ENCODE data around the gene DGAT2. TPM values are rescaled to one million over a fixed set of nuclear protein-coding genes. Genes with fewer than 3 reads are reported as not detected.

DGAT2 gene
- total and polyA plus RNA-seq, 4 donors = 57.2 to 152 (median 108) TPM

DNA sequence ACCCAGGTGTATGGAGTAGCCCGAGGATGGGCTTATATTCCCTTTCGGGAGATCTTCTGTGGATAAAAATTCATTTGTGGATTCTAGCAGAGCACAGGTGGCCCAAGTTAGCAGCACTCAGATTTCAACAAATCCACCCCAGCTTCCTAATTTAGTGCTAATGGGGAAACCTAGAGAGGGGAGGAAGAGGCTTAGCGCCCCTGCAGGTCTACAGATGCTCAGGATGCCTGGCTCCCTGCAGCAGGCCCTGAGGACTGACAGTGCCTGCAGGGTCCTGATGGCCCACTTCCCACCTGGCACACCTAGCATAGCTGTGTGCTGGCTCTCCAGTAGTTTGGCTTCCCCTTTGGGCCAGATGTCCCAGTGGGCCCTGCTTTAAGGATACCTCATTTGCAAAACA is 6.5 kb downstream of the DGAT2 start:
- Histone ChIP-seq H3K27ac (ENCODE audit: low read depth in 1 of 2, low read length in 2 of 2) (no peak overlapping the region), H3K9me3 (ENCODE audit: control insufficient read depth in 4 of 4, low read length in 3 of 4) (no peaks in the 10 kb centered on the region), H3K4me3 (ENCODE audit: low read depth in 1 of 3, low read length in 3 of 3) (no peak overlapping the region), H3K27me3 (ENCODE audit: control insufficient read depth in 4 of 4, insufficient read depth in 4 of 4, low read length in 3 of 4) (no peaks in the 10 kb centered on the region), H3K9ac (ENCODE audit: low read depth in 1 of 2, low read length in 2 of 2) (no peak overlapping the region), H3K36me3 (ENCODE audit: control insufficient read depth in 4 of 4, insufficient read depth in 3 of 4, low read depth in 1 of 4, low read length in 3 of 4) (peaks cover 0 to 4% (median 2%) of the 10 kb centered on the region in 4 donors), H3K4me1 (ENCODE audit: control insufficient read depth in 4 of 4, insufficient read depth in 4 of 4, low read length in 3 of 4) (peaks cover 3 to 82% (median 44%) of the 10 kb centered on the region in 4 donors)
- 95% methylated on average over 3 of the region's 3 CpGs for WGBS
- TF ChIP-seq HNF4G (IDR thresholded peaks at IDR 0.05) = no peak
- TF ChIP-seq GABPA (IDR thresholded peaks at IDR 0.05 in 1 of 2, conservative IDR thresholded peaks at IDR 0.05 in 1 of 2) = no peak
- no peak for TF ChIP-seq NR2F2 (IDR thresholded peaks at IDR 0.05)
- TF ChIP-seq, protein P1, sequence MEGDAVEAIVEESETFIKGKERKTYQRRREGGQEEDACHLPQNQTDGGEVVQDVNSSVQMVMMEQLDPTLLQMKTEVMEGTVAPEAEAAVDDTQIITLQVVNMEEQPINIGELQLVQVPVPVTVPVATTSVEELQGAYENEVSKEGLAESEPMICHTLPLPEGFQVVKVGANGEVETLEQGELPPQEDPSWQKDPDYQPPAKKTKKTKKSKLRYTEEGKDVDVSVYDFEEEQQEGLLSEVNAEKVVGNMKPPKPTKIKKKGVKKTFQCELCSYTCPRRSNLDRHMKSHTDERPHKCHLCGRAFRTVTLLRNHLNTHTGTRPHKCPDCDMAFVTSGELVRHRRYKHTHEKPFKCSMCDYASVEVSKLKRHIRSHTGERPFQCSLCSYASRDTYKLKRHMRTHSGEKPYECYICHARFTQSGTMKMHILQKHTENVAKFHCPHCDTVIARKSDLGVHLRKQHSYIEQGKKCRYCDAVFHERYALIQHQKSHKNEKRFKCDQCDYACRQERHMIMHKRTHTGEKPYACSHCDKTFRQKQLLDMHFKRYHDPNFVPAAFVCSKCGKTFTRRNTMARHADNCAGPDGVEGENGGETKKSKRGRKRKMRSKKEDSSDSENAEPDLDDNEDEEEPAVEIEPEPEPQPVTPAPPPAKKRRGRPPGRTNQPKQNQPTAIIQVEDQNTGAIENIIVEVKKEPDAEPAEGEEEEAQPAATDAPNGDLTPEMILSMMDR (IDR thresholded peaks at IDR 0.05; ENCODE audit: low read depth, low read length, missing input control) = no peak
- DNase-seq (ENCODE audit: low spot score) = no peak

DNA sequence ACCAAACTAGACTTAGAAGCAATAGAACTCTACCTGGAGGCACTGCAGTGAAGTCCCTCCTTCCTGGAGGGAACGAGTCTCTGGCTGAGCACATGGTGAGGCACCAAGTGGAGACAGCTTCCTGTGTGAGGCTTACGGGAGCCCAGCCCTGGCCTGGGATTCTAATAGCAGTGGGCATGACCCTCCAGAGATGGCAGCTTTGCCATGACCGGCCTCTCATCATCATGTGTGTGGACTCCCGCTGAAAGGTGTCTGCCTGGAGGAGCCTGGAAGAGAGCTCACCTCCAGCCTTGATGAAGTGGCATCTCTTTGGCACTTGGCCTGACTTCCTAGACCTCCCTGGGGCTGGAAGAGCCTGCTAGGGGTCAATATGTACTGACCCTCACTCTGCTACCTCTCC is 8.0 kb downstream of the DGAT2 start:
- no peaks in the 10 kb centered on the region for H3K9me3 ChIP-seq (ENCODE audit: control insufficient read depth in 4 of 4, low read length in 3 of 4)
- WGBS = 94% methylated on average over 4 of the region's 4 CpGs
- peaks cover 0 to 4% (median 2%) of the 10 kb centered on the region in 4 donors for H3K36me3 ChIP-seq (ENCODE audit: control insufficient read depth in 4 of 4, insufficient read depth in 3 of 4, low read depth in 1 of 4, low read length in 3 of 4)
- H3K4me1 ChIP-seq (ENCODE audit: control insufficient read depth in 4 of 4, insufficient read depth in 4 of 4, low read length in 3 of 4) = peaks cover 3 to 82% (median 43%) of the 10 kb centered on the region in 4 donors
- H3K4me3 ChIP-seq (ENCODE audit: low read depth in 1 of 3, low read length in 3 of 3) = no peak overlapping the region
- no peaks in the 10 kb centered on the region for H3K27me3 ChIP-seq (ENCODE audit: control insufficient read depth in 4 of 4, insufficient read depth in 4 of 4, low read length in 3 of 4)
- H3K9ac ChIP-seq (ENCODE audit: low read depth in 1 of 2, low read length in 2 of 2) = no peak overlapping the region
- no peak overlapping the region for H3K27ac ChIP-seq (ENCODE audit: low read depth in 1 of 2, low read length in 2 of 2)
- TF ChIP-seq JUND (IDR thresholded peaks at IDR 0.05) (no peak), HNF4A (conservative IDR thresholded peaks at IDR 0.05) (no peak), FOXA2 (IDR thresholded peaks at IDR 0.05) (no peak)
- DNase-seq (ENCODE audit: low spot score) = no peak

DNA sequence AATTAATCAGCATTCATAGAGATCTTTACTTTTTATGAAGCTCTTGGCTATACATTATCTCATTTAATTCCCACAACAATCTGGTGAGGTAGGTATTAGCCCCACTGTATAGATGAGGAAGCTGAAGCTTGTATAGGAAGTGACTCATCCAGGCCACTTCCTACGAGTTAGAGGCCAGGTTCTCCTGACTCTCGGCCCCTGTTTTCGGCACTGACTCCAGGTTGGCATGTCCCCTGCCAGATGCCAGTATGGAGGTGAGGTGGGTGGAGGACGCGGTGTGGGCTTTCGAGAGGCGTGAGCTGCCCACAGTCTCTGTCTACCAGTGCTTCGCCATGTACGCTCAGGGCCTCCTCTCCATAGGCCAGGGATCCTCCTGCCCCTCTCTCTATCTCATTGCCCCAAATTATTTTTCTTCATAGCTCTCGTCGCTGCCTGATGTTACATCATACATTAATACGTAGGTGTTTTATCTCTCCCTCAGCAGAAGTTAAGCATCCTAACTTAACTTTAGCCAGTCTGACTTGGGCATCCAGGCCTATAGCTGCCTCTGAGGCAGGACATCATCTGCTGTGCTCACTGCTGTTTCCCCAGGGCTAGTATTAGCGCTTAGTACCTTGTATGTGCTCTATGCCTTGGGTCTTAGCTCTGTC is 9.0 kb downstream of the DGAT2 start:
- Histone ChIP-seq H3K27ac (ENCODE audit: low read depth in 1 of 2, low read length in 2 of 2) (peak overlapping the region in 1 of 2 donors; percentile 35), H3K27me3 (ENCODE audit: control insufficient read depth in 4 of 4, insufficient read depth in 4 of 4, low read length in 3 of 4) (no peaks in the 10 kb centered on the region), H3K4me3 (ENCODE audit: low read depth in 1 of 3, low read length in 3 of 3) (no peak overlapping the region), H3K9ac (ENCODE audit: low read depth in 1 of 2, low read length in 2 of 2) (no peak overlapping the region), H3K4me1 (ENCODE audit: control insufficient read depth in 4 of 4, insufficient read depth in 4 of 4, low read length in 3 of 4) (peaks cover 6 to 82% (median 45%) of the 10 kb centered on the region in 4 donors), H3K9me3 (ENCODE audit: control insufficient read depth in 4 of 4, low read length in 3 of 4) (no peaks in the 10 kb centered on the region), H3K36me3 (ENCODE audit: control insufficient read depth in 4 of 4, insufficient read depth in 3 of 4, low read depth in 1 of 4, low read length in 3 of 4) (peaks cover 0 to 4% (median 2%) of the 10 kb centered on the region in 4 donors)
- 90% methylated on average over 13 of the region's 13 CpGs for WGBS
- DNase-seq (ENCODE audit: low spot score) = no peak
- no peak for TF ChIP-seq HNF4A (conservative IDR thresholded peaks at IDR 0.05)

DNA sequence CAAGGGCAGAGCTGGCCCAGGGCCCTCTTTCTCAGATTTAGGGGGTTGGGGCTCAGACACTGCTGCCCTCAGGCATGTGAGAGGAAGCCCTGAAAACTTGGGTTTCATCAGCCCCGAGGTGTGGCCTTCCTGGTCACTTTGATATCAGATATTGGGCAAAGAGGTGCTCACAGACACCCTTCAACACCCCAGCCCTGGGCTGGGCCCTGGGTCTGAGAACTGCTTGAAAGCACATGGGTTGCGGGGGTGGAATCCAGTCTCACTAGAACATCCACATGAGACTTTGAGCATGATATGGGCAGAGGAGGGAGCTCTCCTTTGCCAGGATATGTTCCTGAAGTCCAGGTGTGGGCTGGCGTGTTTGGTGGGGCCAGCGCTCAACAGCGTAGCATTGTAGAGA is 10.4 kb downstream of the DGAT2 start:
- DNase-seq (ENCODE audit: low spot score) = no peak
- Histone ChIP-seq H3K4me1 (ENCODE audit: control insufficient read depth in 4 of 4, insufficient read depth in 4 of 4, low read length in 3 of 4) (peaks cover 11 to 84% (median 53%) of the 10 kb centered on the region in 4 donors), H3K27ac (ENCODE audit: low read depth in 1 of 2, low read length in 2 of 2) (no peak overlapping the region), H3K9me3 (ENCODE audit: control insufficient read depth in 4 of 4, low read length in 3 of 4) (no peaks in the 10 kb centered on the region), H3K4me3 (ENCODE audit: low read depth in 1 of 3, low read length in 3 of 3) (no peak overlapping the region), H3K36me3 (ENCODE audit: control insufficient read depth in 4 of 4, insufficient read depth in 3 of 4, low read depth in 1 of 4, low read length in 3 of 4) (peaks cover 0 to 4% (median 2%) of the 10 kb centered on the region in 4 donors), H3K27me3 (ENCODE audit: control insufficient read depth in 4 of 4, insufficient read depth in 4 of 4, low read length in 3 of 4) (no peaks in the 10 kb centered on the region), H3K9ac (ENCODE audit: low read depth in 1 of 2, low read length in 2 of 2) (no peak overlapping the region)
- 89% methylated on average over 5 of the region's 5 CpGs for WGBS
- no peak for TF ChIP-seq JUND (IDR thresholded peaks at IDR 0.05)
- TF ChIP-seq TAF1 (conservative IDR thresholded peaks at IDR 0.05) = no peak
- TF ChIP-seq GABPA (IDR thresholded peaks at IDR 0.05 in 1 of 2, conservative IDR thresholded peaks at IDR 0.05 in 1 of 2) = no peak
- TF ChIP-seq HNF4G (IDR thresholded peaks at IDR 0.05) = no peak
- TF ChIP-seq NR2F2 (IDR thresholded peaks at IDR 0.05) = no peak
- no peak for TF ChIP-seq RAD21 (IDR thresholded peaks at IDR 0.05)
- TF ChIP-seq HNF4A (conservative IDR thresholded peaks at IDR 0.05) = no peak
- TF ChIP-seq, protein P2, sequence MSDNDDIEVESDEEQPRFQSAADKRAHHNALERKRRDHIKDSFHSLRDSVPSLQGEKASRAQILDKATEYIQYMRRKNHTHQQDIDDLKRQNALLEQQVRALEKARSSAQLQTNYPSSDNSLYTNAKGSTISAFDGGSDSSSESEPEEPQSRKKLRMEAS (IDR thresholded peaks at IDR 0.05) = no peak
- TF ChIP-seq SP1 (IDR thresholded peaks at IDR 0.05) = no peak
- no peak for TF ChIP-seq FOXA1 (IDR thresholded peaks at IDR 0.05)
- TF ChIP-seq, protein P3, sequence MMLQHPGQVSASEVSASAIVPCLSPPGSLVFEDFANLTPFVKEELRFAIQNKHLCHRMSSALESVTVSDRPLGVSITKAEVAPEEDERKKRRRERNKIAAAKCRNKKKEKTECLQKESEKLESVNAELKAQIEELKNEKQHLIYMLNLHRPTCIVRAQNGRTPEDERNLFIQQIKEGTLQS (IDR thresholded peaks at IDR 0.05) = no peak
- TF ChIP-seq RXRA (IDR thresholded peaks at IDR 0.05) = no peak
- TF ChIP-seq FOXA2 (IDR thresholded peaks at IDR 0.05) = no peak
- TF ChIP-seq, protein P4, sequence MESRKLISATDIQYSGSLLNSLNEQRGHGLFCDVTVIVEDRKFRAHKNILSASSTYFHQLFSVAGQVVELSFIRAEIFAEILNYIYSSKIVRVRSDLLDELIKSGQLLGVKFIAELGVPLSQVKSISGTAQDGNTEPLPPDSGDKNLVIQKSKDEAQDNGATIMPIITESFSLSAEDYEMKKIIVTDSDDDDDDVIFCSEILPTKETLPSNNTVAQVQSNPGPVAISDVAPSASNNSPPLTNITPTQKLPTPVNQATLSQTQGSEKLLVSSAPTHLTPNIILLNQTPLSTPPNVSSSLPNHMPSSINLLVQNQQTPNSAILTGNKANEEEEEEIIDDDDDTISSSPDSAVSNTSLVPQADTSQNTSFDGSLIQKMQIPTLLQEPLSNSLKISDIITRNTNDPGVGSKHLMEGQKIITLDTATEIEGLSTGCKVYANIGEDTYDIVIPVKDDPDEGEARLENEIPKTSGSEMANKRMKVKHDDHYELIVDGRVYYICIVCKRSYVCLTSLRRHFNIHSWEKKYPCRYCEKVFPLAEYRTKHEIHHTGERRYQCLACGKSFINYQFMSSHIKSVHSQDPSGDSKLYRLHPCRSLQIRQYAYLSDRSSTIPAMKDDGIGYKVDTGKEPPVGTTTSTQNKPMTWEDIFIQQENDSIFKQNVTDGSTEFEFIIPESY (IDR thresholded peaks at IDR 0.05) = no peak
- TF ChIP-seq, protein P1 (IDR thresholded peaks at IDR 0.05; ENCODE audit: low read depth, low read length, missing input control) = no peak
- no peak for TF ChIP-seq YY1 (IDR thresholded peaks at IDR 0.05)

All from liver (tissue), 9 donors.